Natural killer cell (primary cell): ENCODE results near the gene ATP12A. TPM values are rescaled to one million over a fixed set of nuclear protein-coding genes. Genes with fewer than 3 reads are reported as not detected.

Experiments used
- ATAC-seq, 3 donors: fragments of 150-1000 bp in 2 of 3; fragments of 200-7000 bp in 1 of 3; cut with Tn5 transposase; 1 replicate in 1 of 3; 2 replicates in 2 of 3; pipeline ENCODE4 v1.10.0; 2021; ENCODE audit warnings: mild to moderate bottlenecking in 2 of 3, moderate library complexity in 2 of 3
- DNase-seq, 2 donors: peaks; one replicate each; pipeline versions ENCODE4 v3.0.0 to v3.0.0-alpha.2; 2013 to 2021; ENCODE audit warnings: mixed read lengths in 1 of 2
- H3K27ac ChIP-seq: one replicate; pipeline ENCODE4 v1.5.1; 2013; ENCODE audit warnings: mild to moderate bottlenecking, low read length
- H3K27me3 ChIP-seq: one replicate; pipeline ENCODE4 v1.6.1; 2013; ENCODE audit warnings: low read length; ENCODE audit not compliant: control insufficient read depth, insufficient read depth
- H3K36me3 ChIP-seq: one replicate; pipeline ENCODE4 v1.6.1; 2013; ENCODE audit warnings: low read length; ENCODE audit not compliant: control insufficient read depth, insufficient read depth
- H3K4me1 ChIP-seq: one replicate; pipeline ENCODE4 v1.6.1; 2013; ENCODE audit warnings: low read length; ENCODE audit not compliant: control insufficient read depth, insufficient read depth
- H3K4me3 ChIP-seq: one replicate; pipeline ENCODE4 v1.5.1; 2013; ENCODE audit warnings: low read length
- H3K9me3 ChIP-seq: one replicate; pipeline ENCODE4 v1.6.1; 2013; ENCODE audit warnings: low read length; ENCODE audit not compliant: control insufficient read depth, insufficient read depth
- H3K27ac Mint-ChIP-seq, 2 donors: one replicate each; pipeline ENCODE4 v1.8.0; 2022; ENCODE audit warnings: mild to moderate bottlenecking in 2 of 2, mixed read lengths in 2 of 2, moderate library complexity in 1 of 2
- H3K27me3 Mint-ChIP-seq, 2 donors: one replicate each; pipeline ENCODE4 v1.8.0; 2022; ENCODE audit warnings: low read depth in 2 of 2, mixed read lengths in 2 of 2
- H3K36me3 Mint-ChIP-seq: one replicate; pipeline ENCODE4 v1.8.0; 2022; ENCODE audit warnings: mixed read lengths
- H3K4me1 Mint-ChIP-seq, 2 donors: one replicate each; pipeline ENCODE4 v1.8.0; 2022; ENCODE audit warnings: mixed read lengths in 2 of 2
- H3K4me3 Mint-ChIP-seq: one replicate; pipeline ENCODE4 v1.8.0; 2022; ENCODE audit warnings: mild to moderate bottlenecking, moderate library complexity, mixed read lengths
- H3K9me3 Mint-ChIP-seq, 2 donors: one replicate each; pipeline ENCODE4 v1.8.0; 2022; ENCODE audit warnings: mixed read lengths in 2 of 2
- WGBS: methylation state at CpG from one replicate; pipeline ENCODE4 v1.1.7; 2013; ENCODE audit warnings: missing lambda C conversion rate; ENCODE audit not compliant: insufficient coverage; 5-methylcytosine and 5-hydroxymethylcytosine counted together
- intact Hi-C: fragments of 100-400 bp; cut with micrococcal nuclease; formaldehyde crosslinking; loops from one replicate; pipeline ENCODE4 v1.14.2; 2022
- total RNA-seq, 4 donors: library from RNA; stranded (reverse); fragments of 120-200 nt in 1 of 4; gene quantifications; one replicate each; pipeline versions ENCODE4 v1.2.3 to v1.2.4, GENCODE V29; 2013 to 2022
- TF ChIP-seq, protein P1 (sequence below): fragments of 200-600 bp; IDR thresholded peaks from one replicate; pipeline ENCODE4 v1.8.0; 2022; ENCODE audit warnings: antibody characterized with exemption

The ATP12A gene
- total RNA-seq, 3 donors from 2014 or later (not counting 1 experiment from before 2014, with no cell fraction given) = not detected

DNA sequence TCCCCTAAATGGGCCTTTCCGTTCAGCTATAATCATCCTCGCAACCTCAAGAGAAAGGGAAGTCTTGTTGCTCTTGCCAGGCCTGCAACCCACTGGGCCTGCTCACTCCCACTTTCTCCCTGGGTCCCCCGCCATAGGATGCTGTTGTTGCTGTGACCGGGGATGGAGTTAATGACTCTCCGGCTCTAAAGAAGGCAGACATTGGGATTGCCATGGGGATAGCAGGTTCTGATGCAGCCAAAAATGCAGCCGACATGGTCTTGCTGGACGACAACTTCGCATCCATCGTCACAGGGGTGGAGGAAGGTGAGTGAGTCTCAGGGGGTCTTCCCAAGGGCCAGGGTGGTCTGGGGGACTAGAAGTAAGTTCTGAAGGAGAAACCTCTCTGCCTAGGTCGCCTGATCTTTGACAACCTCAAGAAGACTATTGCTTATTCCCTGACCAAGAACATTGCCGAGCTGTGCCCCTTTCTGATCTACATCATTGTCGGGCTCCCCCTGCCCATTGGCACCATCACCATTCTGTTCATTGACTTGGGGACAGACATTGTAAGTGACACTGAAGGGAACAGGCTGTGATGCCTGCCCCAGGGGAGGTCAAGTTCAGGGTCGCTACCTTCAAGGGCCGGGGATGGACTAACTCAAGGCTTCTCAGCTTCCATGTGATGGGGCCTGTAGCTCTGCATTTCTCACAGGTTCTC is 26.8 kb downstream of the ATP12A start:
- 94% methylated on average over 14 of the region's 14 CpGs for WGBS
- peaks cover 12% of the 10 kb centered on the region for H3K4me1 ChIP-seq
- TF ChIP-seq, protein P1, sequence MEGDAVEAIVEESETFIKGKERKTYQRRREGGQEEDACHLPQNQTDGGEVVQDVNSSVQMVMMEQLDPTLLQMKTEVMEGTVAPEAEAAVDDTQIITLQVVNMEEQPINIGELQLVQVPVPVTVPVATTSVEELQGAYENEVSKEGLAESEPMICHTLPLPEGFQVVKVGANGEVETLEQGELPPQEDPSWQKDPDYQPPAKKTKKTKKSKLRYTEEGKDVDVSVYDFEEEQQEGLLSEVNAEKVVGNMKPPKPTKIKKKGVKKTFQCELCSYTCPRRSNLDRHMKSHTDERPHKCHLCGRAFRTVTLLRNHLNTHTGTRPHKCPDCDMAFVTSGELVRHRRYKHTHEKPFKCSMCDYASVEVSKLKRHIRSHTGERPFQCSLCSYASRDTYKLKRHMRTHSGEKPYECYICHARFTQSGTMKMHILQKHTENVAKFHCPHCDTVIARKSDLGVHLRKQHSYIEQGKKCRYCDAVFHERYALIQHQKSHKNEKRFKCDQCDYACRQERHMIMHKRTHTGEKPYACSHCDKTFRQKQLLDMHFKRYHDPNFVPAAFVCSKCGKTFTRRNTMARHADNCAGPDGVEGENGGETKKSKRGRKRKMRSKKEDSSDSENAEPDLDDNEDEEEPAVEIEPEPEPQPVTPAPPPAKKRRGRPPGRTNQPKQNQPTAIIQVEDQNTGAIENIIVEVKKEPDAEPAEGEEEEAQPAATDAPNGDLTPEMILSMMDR = no peak
- no peak for ATAC-seq
- no peak overlapping the region for H3K27ac Mint-ChIP-seq
- peaks cover 11 to 13% of the 10 kb centered on the region in 2 donors for H3K4me1 Mint-ChIP-seq
- no peaks in the 10 kb centered on the region for H3K9me3 ChIP-seq
- intact Hi-C loops = no loop called here
- no peaks in the 10 kb centered on the region for H3K27me3 ChIP-seq
- H3K4me3 ChIP-seq = no peak overlapping the region
- no peaks in the 10 kb centered on the region for H3K36me3 Mint-ChIP-seq
- no peak overlapping the region for H3K27ac ChIP-seq
- H3K27me3 Mint-ChIP-seq = peaks cover 0 to 8% of the 10 kb centered on the region in 2 donors
- H3K36me3 ChIP-seq = no peaks in the 10 kb centered on the region
- no peak overlapping the region for H3K4me3 Mint-ChIP-seq
- no peaks in the 10 kb centered on the region for H3K9me3 Mint-ChIP-seq
- DNase-seq = no peak

DNA sequence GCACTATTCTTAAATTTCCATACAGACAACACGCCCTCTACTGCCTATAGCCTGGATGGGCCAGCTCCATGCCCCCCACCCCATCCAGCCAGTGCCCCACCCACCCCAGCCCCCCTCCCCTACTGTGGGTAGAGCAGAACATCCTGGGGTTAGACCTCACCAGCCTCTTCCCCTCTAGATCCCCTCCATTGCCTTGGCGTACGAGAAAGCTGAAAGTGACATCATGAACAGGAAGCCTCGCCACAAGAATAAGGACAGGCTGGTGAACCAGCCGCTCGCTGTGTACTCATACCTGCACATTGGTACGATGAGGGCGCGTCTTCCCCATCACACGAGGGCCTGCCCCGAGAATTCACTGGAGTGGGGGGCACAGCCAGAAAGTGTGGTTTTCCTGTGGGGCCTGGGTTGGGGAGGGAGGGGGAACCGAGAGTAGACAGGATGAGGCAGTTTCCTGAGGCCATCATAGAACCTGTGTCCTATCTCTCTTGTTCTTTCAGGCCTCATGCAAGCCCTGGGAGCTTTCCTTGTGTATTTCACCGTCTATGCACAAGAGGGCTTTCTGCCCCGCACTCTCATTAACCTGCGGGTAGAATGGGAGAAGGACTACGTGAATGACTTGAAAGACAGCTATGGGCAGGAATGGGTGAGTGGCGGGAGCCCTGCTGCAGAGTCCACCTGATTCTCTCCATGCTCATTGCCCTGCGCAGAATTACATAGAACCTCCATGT is 29.1 kb downstream of the ATP12A start:
- Mint-ChIP-seq H3K4me1 (peaks cover 11 to 13% of the 10 kb centered on the region in 2 donors), H3K36me3 (no peaks in the 10 kb centered on the region), H3K27me3 (peaks cover 0 to 11% of the 10 kb centered on the region in 2 donors), H3K9me3 (no peaks in the 10 kb centered on the region), H3K27ac (peak overlapping the region in 1 of 2 donors; percentile 5), H3K4me3 (peak overlapping the region; percentile 56)
- peak; percentile 24 to 84 for DNase-seq
- Histone ChIP-seq H3K9me3 (no peaks in the 10 kb centered on the region), H3K4me1 (peaks cover 12% of the 10 kb centered on the region), H3K36me3 (no peaks in the 10 kb centered on the region), H3K4me3 (no peak overlapping the region), H3K27ac (no peak overlapping the region), H3K27me3 (no peaks in the 10 kb centered on the region)
- TF ChIP-seq, protein P1 = no peak
- ATAC-seq = peak; percentile 77 to 89 (median 89)
- 14% methylated on average over 18 of the region's 18 CpGs for WGBS
- intact Hi-C loops = no loop called here

DNA sequence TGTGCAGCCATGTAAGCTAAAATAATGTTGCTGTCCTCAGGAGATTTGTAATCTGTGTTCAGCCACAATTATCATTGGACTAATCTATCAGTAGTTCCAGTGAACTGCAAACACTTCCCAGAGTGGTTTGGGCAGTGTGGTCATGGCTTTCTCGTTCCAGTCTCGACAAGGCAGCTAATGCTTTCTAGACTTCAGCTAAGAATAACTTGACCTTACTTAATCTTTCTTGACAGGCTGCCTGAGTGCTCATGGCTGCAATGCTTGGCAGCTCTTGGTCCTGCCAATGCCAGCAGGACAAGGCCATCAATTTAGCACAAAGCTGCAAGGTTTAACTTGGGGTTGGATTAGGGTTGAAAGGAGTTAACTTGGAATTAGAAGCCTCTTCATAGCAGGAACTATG is 32.8 kb downstream of the ATP12A start:
- Mint-ChIP-seq H3K27ac (no peak overlapping the region), H3K9me3 (no peaks in the 10 kb centered on the region), H3K36me3 (no peaks in the 10 kb centered on the region), H3K27me3 (peaks cover 0 to 5% of the 10 kb centered on the region in 2 donors), H3K4me3 (no peak overlapping the region), H3K4me1 (peaks cover 11 to 18% of the 10 kb centered on the region in 2 donors)
- ATAC-seq (no peak), DNase-seq (no peak)
- Histone ChIP-seq H3K9me3 (no peaks in the 10 kb centered on the region), H3K27me3 (no peaks in the 10 kb centered on the region), H3K4me3 (no peak overlapping the region), H3K36me3 (no peaks in the 10 kb centered on the region), H3K4me1 (peaks cover 12% of the 10 kb centered on the region), H3K27ac (no peak overlapping the region)
- intact Hi-C loops = no loop called here
- WGBS = 71% methylated on average over 2 of the region's 2 CpGs
- TF ChIP-seq, protein P1 = no peak
